D341Med (cell line): ENCODE results near the gene SEMA5A.

Source experiments
- DNase-seq: peaks from one replicate; pipeline ENCODE4 v3.0.0; 2012; ENCODE audit warnings: low spot score

Gene SEMA5A

GRCh38 chr5:9265441-9266287, 280.2 kb downstream of the SEMA5A start:
- DNase-seq: no peak

GRCh38 chr5:9264301-9264700, 281.6 kb downstream of the SEMA5A start:
- no peak for DNase-seq

- DNase-seq: no peak
Observed at GRCh38 chr5:9263656-9264055, 282.2 kb downstream of the SEMA5A start.

GRCh38 chr5:9251379-9251980, 294.4 kb downstream of the SEMA5A start:
- DNase-seq: no peak

GRCh38 chr5:9249231-9249630, 296.6 kb downstream of the SEMA5A start:
- DNase-seq: no peak

- no peak for DNase-seq
Observed at GRCh38 chr5:9245071-9245470, 300.8 kb downstream of the SEMA5A start.

GRCh38 chr5:9244417-9244816, 301.5 kb downstream of the SEMA5A start:
- DNase-seq: no peak

- no peak for DNase-seq
Observed at GRCh38 chr5:9241479-9242305, 304.2 kb downstream of the SEMA5A start.

- DNase-seq: no peak
Observed at GRCh38 chr5:9240431-9240830, 305.4 kb downstream of the SEMA5A start.

- DNase-seq: no peak
Observed at GRCh38 chr5:9239626-9240025, 306.2 kb downstream of the SEMA5A start.

- no peak for DNase-seq
Observed at GRCh38 chr5:9239071-9239470, 306.8 kb downstream of the SEMA5A start.

GRCh38 chr5:9233712-9234111, 312.2 kb downstream of the SEMA5A start:
- DNase-seq: no peak

GRCh38 chr5:9233035-9233434, 312.8 kb downstream of the SEMA5A start:
- no peak for DNase-seq

GRCh38 chr5:9231842-9232241, 314.0 kb downstream of the SEMA5A start:
- no peak for DNase-seq

- no peak for DNase-seq
Observed at GRCh38 chr5:9230355-9230754, 315.5 kb downstream of the SEMA5A start.

GRCh38 chr5:9226016-9226536, 319.8 kb downstream of the SEMA5A start:
- DNase-seq: no peak

GRCh38 chr5:9222054-9222976, 323.6 kb downstream of the SEMA5A start:
- DNase-seq: no peak

GRCh38 chr5:9218358-9218757, 327.5 kb downstream of the SEMA5A start:
- no peak for DNase-seq

- DNase-seq: no peak
Observed at GRCh38 chr5:9212605-9213004, 333.3 kb downstream of the SEMA5A start.

GRCh38 chr5:9209846-9210492, 335.9 kb downstream of the SEMA5A start:
- no peak for DNase-seq
